Measurements from ENCODE around the gene RERE.
A peak's percentile ranks its signal among the peaks of the same experiment; 100 is the strongest.

RERE gene

GRCh38 chr1:8348047-8348776 is 469.2 kb downstream of the RERE start:
- WGBS, 2 donors (ENCODE audit: extremely low coverage in 2 of 2, insufficient read length in 2 of 2, insufficient replicate concordance in 1 of 2), result no CpG with 5 or more reads among the region's 21 CpGs

GRCh38 chr1:8347635-8348034 is 469.8 kb downstream of the RERE start:
- Histone ChIP-seq H3K18ac (ENCODE audit: low read length) (peak overlapping the region; percentile 5), H3K27me3 (ENCODE audit: control insufficient read depth in 3 of 3, insufficient read depth in 3 of 3, low read depth in 1 of 3, low read length in 3 of 3) (no peaks in the 10 kb centered on the region), H2BK12ac (ENCODE audit: low read length) (no peak overlapping the region), H3K27ac (replicated peaks; ENCODE audit: low read length) (no peak overlapping the region), H2BK120ac (ENCODE audit: low read depth, low read length) (no peak overlapping the region), H3K4ac (ENCODE audit: low read length) (no peak overlapping the region), H2AFZ (ENCODE audit: low read length) (no peak overlapping the region), H2AK5ac (ENCODE audit: low read depth, low read length) (no peak overlapping the region), H3K23ac (ENCODE audit: low read depth, low read length, poor library complexity) (peak overlapping the region; percentile 76), H3K9ac (ENCODE audit: low read depth, low read length, poor library complexity) (no peak overlapping the region), H3K36me3 (replicated peaks in 1 of 2; ENCODE audit: control insufficient read depth in 2 of 2, insufficient read depth in 2 of 2, low read length in 2 of 2) (peaks cover 2 to 8% of the 10 kb centered on the region in 2 donors), H3K14ac (ENCODE audit: low read length) (no peak overlapping the region), H4K91ac (ENCODE audit: low read depth, low read length, poor library complexity) (no peak overlapping the region), H3K4me3 (ENCODE audit: low read length in 2 of 2) (no peak overlapping the region), H3K79me1 (ENCODE audit: low read depth, low read length) (peaks cover 3% of the 10 kb centered on the region), H3K4me1 (ENCODE audit: control insufficient read depth in 2 of 2, insufficient read depth in 1 of 2, low read depth in 1 of 2, low read length in 2 of 2) (peaks cover 0 to 9% of the 10 kb centered on the region in 2 donors), H3K9me3 (replicated peaks in 1 of 2; ENCODE audit: control insufficient read depth in 2 of 2, insufficient read depth in 1 of 2, low read depth in 1 of 2, low read length in 2 of 2) (no peaks in the 10 kb centered on the region), H3K4me2 (ENCODE audit: insufficient read depth, low read length, poor library complexity, severe bottlenecking) (no peak overlapping the region), H2BK15ac (ENCODE audit: low read length) (no peak overlapping the region), H4K8ac (ENCODE audit: low read depth, low read length) (no peak overlapping the region), H2BK5ac (ENCODE audit: low read length) (no peak overlapping the region)
- DNase-seq (ENCODE audit: low spot score), result no peak
- no CpG with 5 or more reads among the region's 15 CpGs for WGBS, 2 donors (ENCODE audit: extremely low coverage in 2 of 2, insufficient read length in 2 of 2, insufficient replicate concordance in 1 of 2)

More at GRCh38 chr1:8348047-8348776, 469.2 kb downstream of the RERE start:
- Histone ChIP-seq H3K9ac (ENCODE audit: low read depth, low read length, poor library complexity) (peak overlapping the region; percentile 50), H3K4me3 (ENCODE audit: low read length in 2 of 2) (no peak overlapping the region), H3K36me3 (replicated peaks in 1 of 2; ENCODE audit: control insufficient read depth in 2 of 2, insufficient read depth in 2 of 2, low read length in 2 of 2) (peaks cover 2 to 13% of the 10 kb centered on the region in 2 donors), H2BK15ac (ENCODE audit: low read length) (peak overlapping the region; percentile 75), H3K27ac (replicated peaks; ENCODE audit: low read length) (no peak overlapping the region), H3K23ac (ENCODE audit: low read depth, low read length, poor library complexity) (peak overlapping the region; percentile 26), H3K14ac (ENCODE audit: low read length) (peak overlapping the region; percentile 72), H3K4me1 (ENCODE audit: control insufficient read depth in 2 of 2, insufficient read depth in 1 of 2, low read depth in 1 of 2, low read length in 2 of 2) (peaks cover 0 to 9% of the 10 kb centered on the region in 2 donors), H3K79me1 (ENCODE audit: low read depth, low read length) (peaks cover 3% of the 10 kb centered on the region), H2BK120ac (ENCODE audit: low read depth, low read length) (no peak overlapping the region), H2AK5ac (ENCODE audit: low read depth, low read length) (peak overlapping the region; percentile 97), H3K4me2 (ENCODE audit: insufficient read depth, low read length, poor library complexity, severe bottlenecking) (no peak overlapping the region), H2BK5ac (ENCODE audit: low read length) (no peak overlapping the region), H3K4ac (ENCODE audit: low read length) (no peak overlapping the region), H2AFZ (ENCODE audit: low read length) (no peak overlapping the region), H3K18ac (ENCODE audit: low read length) (peak overlapping the region; percentile 64), H4K91ac (ENCODE audit: low read depth, low read length, poor library complexity) (no peak overlapping the region), H3K9me3 (replicated peaks in 1 of 2; ENCODE audit: control insufficient read depth in 2 of 2, insufficient read depth in 1 of 2, low read depth in 1 of 2, low read length in 2 of 2) (no peaks in the 10 kb centered on the region), H2BK12ac (ENCODE audit: low read length) (peak overlapping the region; percentile 63), H4K8ac (ENCODE audit: low read depth, low read length) (no peak overlapping the region), H3K27me3 (ENCODE audit: control insufficient read depth in 3 of 3, insufficient read depth in 3 of 3, low read depth in 1 of 3, low read length in 3 of 3) (no peaks in the 10 kb centered on the region)
- DNase-seq (ENCODE audit: low spot score), result no peak

DNA sequence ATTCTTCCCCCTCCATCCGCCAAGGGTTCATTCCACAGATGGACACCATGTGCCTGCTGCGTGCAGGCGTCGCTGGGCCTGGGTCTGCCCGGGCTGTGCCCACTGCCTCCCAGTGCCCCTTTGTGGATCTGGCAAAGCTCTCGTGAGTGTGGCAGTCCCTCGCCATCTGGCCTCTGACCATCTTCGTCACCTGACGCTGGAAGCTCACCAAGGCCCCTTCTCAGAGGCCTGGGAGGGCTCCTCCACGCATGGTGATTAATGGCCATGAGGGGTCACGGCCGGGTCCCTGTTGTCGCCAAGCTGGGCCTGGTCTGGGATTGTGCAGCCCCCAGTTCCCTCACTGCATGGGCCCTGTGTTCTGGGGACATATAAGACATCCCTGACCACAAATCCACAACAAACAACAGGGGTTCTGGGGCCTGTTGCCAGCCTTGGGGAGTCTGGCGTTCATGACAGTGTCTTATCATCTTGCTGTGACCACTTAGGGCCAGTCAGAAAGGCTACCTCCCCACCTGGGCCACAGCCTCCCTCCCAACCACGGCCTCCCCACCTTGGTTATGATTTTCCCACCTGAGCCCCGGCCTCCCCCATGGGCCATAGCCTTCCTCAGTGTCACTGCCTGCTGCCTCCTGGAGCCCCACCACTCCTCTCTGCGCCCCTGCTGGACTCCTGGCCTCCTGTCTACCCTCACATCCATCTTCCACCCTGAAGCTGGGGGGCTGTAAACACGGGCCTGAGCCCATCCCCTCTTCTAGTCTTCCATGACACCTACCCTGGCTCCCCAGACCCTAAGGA is 471.6 kb downstream of the RERE start:
- Histone ChIP-seq H4K8ac (ENCODE audit: low read depth, low read length) (no peak overlapping the region), H3K4me2 (ENCODE audit: insufficient read depth, low read length, poor library complexity, severe bottlenecking) (no peak overlapping the region), H3K4ac (ENCODE audit: low read length) (no peak overlapping the region), H2BK12ac (ENCODE audit: low read length) (no peak overlapping the region), H3K4me1 (ENCODE audit: control insufficient read depth in 2 of 2, insufficient read depth in 1 of 2, low read depth in 1 of 2, low read length in 2 of 2) (peaks cover 0 to 6% of the 10 kb centered on the region in 2 donors), H3K36me3 (replicated peaks in 1 of 2; ENCODE audit: control insufficient read depth in 2 of 2, insufficient read depth in 2 of 2, low read length in 2 of 2) (no peaks in the 10 kb centered on the region), H2BK120ac (ENCODE audit: low read depth, low read length) (peak overlapping the region; percentile 42), H3K79me1 (ENCODE audit: low read depth, low read length) (peaks cover 3% of the 10 kb centered on the region), H3K9me3 (replicated peaks in 1 of 2; ENCODE audit: control insufficient read depth in 2 of 2, insufficient read depth in 1 of 2, low read depth in 1 of 2, low read length in 2 of 2) (peaks cover 0 to 1% of the 10 kb centered on the region in 2 donors), H3K4me3 (ENCODE audit: low read length in 2 of 2) (no peak overlapping the region), H2BK15ac (ENCODE audit: low read length) (peak overlapping the region; percentile 71), H2AK5ac (ENCODE audit: low read depth, low read length) (peak overlapping the region; percentile 81), H3K9ac (ENCODE audit: low read depth, low read length, poor library complexity) (peak overlapping the region; percentile 34), H2BK5ac (ENCODE audit: low read length) (no peak overlapping the region), H3K18ac (ENCODE audit: low read length) (peak overlapping the region; percentile 82), H4K91ac (ENCODE audit: low read depth, low read length, poor library complexity) (no peak overlapping the region), H3K23ac (ENCODE audit: low read depth, low read length, poor library complexity) (peak overlapping the region; percentile 88), H2AFZ (ENCODE audit: low read length) (no peak overlapping the region), H3K14ac (ENCODE audit: low read length) (no peak overlapping the region), H3K27ac (replicated peaks; ENCODE audit: low read length) (no peak overlapping the region), H3K27me3 (ENCODE audit: control insufficient read depth in 3 of 3, insufficient read depth in 3 of 3, low read depth in 1 of 3, low read length in 3 of 3) (no peaks in the 10 kb centered on the region)
- DNase-seq (ENCODE audit: low spot score), result no peak
- no CpG with 5 or more reads among the region's 18 CpGs for WGBS, 2 donors (ENCODE audit: extremely low coverage in 2 of 2, insufficient read length in 2 of 2, insufficient replicate concordance in 1 of 2)

Data from neuronal stem cell (in vitro differentiated cells).